Heart left ventricle (tissue), 16 donors: ENCODE measurements around the gene ARPC2. TPM values are rescaled to one million over a fixed set of nuclear protein-coding genes. Genes with fewer than 3 reads are reported as not detected.

Source experiments
- ATAC-seq, 4 donors: fragments of 200-7000 bp; cut with Tn5 transposase; one replicate each; pipeline ENCODE4 v1.9.1; 2020 to 2022; ENCODE audit warnings: moderate library complexity in 4 of 4, mild to moderate bottlenecking in 3 of 4, moderate number of reproducible peaks in 1 of 4
- DNase-seq, 5 donors: peaks; one replicate each; pipeline ENCODE4 v3.0.0-alpha.2; 2020
- H3K27ac ChIP-seq, 12 donors: fragments of 200-600 bp; sonication (generic) in 4 of 12; one replicate each; pipeline versions ENCODE4 v1.5.0 to v1.8.0; 2016 to 2022; ENCODE audit warnings: mild to moderate bottlenecking in 2 of 12
- H3K27me3 ChIP-seq, 9 donors: fragments of 200-600 bp; sonication (generic) in 2 of 9; one replicate each; pipeline versions ENCODE4 v1.5.1 to v1.8.0; 2016 to 2022; ENCODE audit warnings: mild to moderate bottlenecking in 3 of 9
- H3K36me3 ChIP-seq, 9 donors: fragments of 200-600 bp; sonication (generic) in 2 of 9; one replicate each; pipeline versions ENCODE4 v1.5.0 to v1.8.0; 2018 to 2022; ENCODE audit warnings: mild to moderate bottlenecking in 2 of 9
- H3K4me1 ChIP-seq, 12 donors: fragments of 200-600 bp; sonication (generic) in 4 of 12; one replicate each; pipeline versions ENCODE4 v1.5.0 to v1.8.0; 2016 to 2022; ENCODE audit warnings: mild to moderate bottlenecking in 3 of 12
- H3K4me3 ChIP-seq, 12 donors: fragments of 200-600 bp; sonication (generic) in 4 of 12; one replicate each; pipeline versions ENCODE4 v1.5.0 to v1.8.0; 2017 to 2022; ENCODE audit warnings: mild to moderate bottlenecking in 9 of 12, moderate library complexity in 4 of 12
- H3K9me3 ChIP-seq, 12 donors: fragments of 200-600 bp; sonication (generic) in 4 of 12; one replicate each; pipeline versions ENCODE4 v1.5.0 to v1.8.0; 2016 to 2022; ENCODE audit warnings: mild to moderate bottlenecking in 1 of 12
- POLR2A ChIP-seq, 2 donors: fragments of 450-650 bp; IDR thresholded peaks; one replicate each; pipeline ENCODE4 v1.6.1; 2017; ENCODE audit warnings: antibody characterized with exemption in 2 of 2, mild to moderate bottlenecking in 2 of 2, moderate library complexity in 2 of 2
- WGBS, 4 donors: extraction: QIAGEN DNeasy Blood & Tissue Kit in 2 of 4; methylation state at CpG; one replicate each; pipeline versions ENCODE4 v1.1.5 to v1.1.7; 2013 to 2018; 5-methylcytosine and 5-hydroxymethylcytosine counted together
- intact Hi-C, 10 donors: fragments of 100-400 bp; cut with DNase I; formaldehyde crosslinking; loops; one replicate each; pipeline versions ENCODE4 v1.11.1 to v1.14.2; 2022
- polyA plus RNA-seq, 2 donors: library from polyadenylated mRNA; stranded (reverse); fragments of 200-250 nt; gene quantifications; one replicate each; pipeline ENCODE4 v1.2.3, GENCODE V29; 2013
- total RNA-seq, 9 donors: library from RNA; depleted of rRNA in 2 of 9; stranded (reverse); fragments of >200 nt in 2 of 9; fragmentation: NEBNext Ultra II Directional in 3 of 9; extraction: Animal tissue kit (Norgen Biotek cat#: 25700) in 3 of 9; gene quantifications; one replicate each; pipeline versions ENCODE4 v1.1.0 to v1.2.4, GENCODE V29; 2016 to 2023
- TF ChIP-seq, protein P1 (sequence below), 12 donors: fragments of 200-600 bp; sonication (generic) in 4 of 12; IDR thresholded peaks; one replicate each; pipeline versions ENCODE4 v1.5.0 to v1.8.0; 2018 to 2022; ENCODE audit warnings: antibody characterized with exemption in 12 of 12, mild to moderate bottlenecking in 5 of 12
- donor health status: ischemic (EF 13 %, LVEDD 7.1; RV severe dilation, severe dysfunction).
- donor health status: healthy with polysubstance abuse.
- donor health status: DM: no; HTN: yes; CAD: no.
- donor health status: DM: no; HTN: no; CAD: no.
- donor health status: ischemic (EF 25% LVEDD 6.9; RV normal size, moderate dysfunction).
- donor health status: ischemic (EF 25% LVEDD 5.7; RV mildly dilated, moderate dysfunction).
- donor health status: healthy.
- donor health status: DM: yes; HTN: yes; CAD: no.
- donor health status: ischemic (EF 35%, LVEDD 5.7; RV mildly dilated, moderate dysfunction).
- donor health status: nonischemic (EF 11% LVEDD 7.7; RV severe dilation, severe dysfunction).
- donor health status: DM: yes; HTN: yes; CAD: no.
- donor health status: PGD.
- donor health status: ischemic (EF 29% LVEDD 5.4; RV normal size, mild dysfunction).
- donor health status: nonischemic (EF 23%, LVEDD 6.1; RV moderate dilation, normal function).

The ARPC2 gene
- total and polyA plus RNA-seq, 11 donors: 64.9 to 278 (median 139) TPM

DNA sequence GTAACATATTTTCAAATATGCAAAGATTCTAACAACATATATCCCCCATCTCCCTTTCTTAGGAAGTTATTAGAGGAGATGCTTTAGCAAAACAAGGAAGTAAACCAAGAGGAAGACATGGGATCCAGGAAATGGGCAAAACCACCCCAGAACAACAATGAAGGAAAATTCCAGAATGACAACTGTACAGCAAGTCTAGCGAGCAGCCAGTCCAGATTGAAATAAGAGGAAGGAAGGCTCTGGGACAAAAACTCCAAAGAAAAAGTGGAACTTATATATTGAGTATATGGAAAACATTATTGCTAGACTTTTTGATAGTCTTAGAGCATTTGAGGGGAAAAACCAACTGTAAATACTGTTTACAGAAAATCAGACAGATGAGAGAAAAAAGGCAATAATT is 2.9 kb upstream of the ARPC2 start:
- Histone ChIP-seq H3K9me3 (peaks cover 0 to 5% (median 0%) of the 10 kb centered on the region in 12 donors), H3K4me1 (peaks cover 0 to 28% (median 14%) of the 10 kb centered on the region in 12 donors), H3K4me3 (no peak overlapping the region), H3K27me3 (no peaks in the 10 kb centered on the region), H3K36me3 (peaks cover 0 to 3% (median 0%) of the 10 kb centered on the region in 9 donors), H3K27ac (no peak overlapping the region)
- WGBS, 4 donors: 77 to 89% (median 81%) methylated on average over 1 of the region's 1 CpG
- DNase-seq (no peak), ATAC-seq (no peak)
- intact Hi-C loops: loop anchor here in 2 of 10 donors (2.0 to 10.0 kb wide), 2 partner anchors 51 to 73 kb away; partner anchors contain the start of gene GPBAR1 (in 1 of the 2)
- TF ChIP-seq, protein P1, sequence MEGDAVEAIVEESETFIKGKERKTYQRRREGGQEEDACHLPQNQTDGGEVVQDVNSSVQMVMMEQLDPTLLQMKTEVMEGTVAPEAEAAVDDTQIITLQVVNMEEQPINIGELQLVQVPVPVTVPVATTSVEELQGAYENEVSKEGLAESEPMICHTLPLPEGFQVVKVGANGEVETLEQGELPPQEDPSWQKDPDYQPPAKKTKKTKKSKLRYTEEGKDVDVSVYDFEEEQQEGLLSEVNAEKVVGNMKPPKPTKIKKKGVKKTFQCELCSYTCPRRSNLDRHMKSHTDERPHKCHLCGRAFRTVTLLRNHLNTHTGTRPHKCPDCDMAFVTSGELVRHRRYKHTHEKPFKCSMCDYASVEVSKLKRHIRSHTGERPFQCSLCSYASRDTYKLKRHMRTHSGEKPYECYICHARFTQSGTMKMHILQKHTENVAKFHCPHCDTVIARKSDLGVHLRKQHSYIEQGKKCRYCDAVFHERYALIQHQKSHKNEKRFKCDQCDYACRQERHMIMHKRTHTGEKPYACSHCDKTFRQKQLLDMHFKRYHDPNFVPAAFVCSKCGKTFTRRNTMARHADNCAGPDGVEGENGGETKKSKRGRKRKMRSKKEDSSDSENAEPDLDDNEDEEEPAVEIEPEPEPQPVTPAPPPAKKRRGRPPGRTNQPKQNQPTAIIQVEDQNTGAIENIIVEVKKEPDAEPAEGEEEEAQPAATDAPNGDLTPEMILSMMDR (IDR thresholded peaks at IDR 0.05): no peak
- no peak for TF ChIP-seq POLR2A (IDR thresholded peaks at IDR 0.05)

DNA sequence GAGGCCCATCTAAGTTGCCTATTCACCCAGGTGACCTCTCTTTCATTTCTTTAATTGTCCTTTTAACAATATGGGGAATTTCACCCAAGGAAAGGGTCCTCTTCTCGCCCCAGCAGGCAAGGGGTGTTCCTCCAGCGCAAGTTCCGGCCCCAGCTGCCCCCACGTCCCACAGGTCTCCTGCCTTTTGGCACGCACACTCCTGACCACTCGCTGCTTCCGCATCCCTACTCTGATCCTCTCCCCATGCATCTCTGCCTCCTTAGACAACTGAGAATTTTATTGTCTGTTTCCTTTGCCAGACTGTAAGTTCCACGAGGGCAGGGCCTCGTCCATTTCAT is 684 bp upstream of the ARPC2 start:
- intact Hi-C loops: loop anchor here in 5 of 10 donors (2.0 to 10.0 kb wide), 6 partner anchors 41 to 181 kb away; partner anchors contain the start of genes AAMP (in 1 of the 5), CTDSP1 (in 1 of the 5), GPBAR1 (in 1 of the 5) and PNKD (in 1 of the 5)
- Histone ChIP-seq H3K27ac (peak overlapping the region; percentile 84 to 98 (median 96)), H3K27me3 (no peaks in the 10 kb centered on the region), H3K4me3 (peak overlapping the region; percentile 38 to 99 (median 96)), H3K9me3 (no peaks in the 10 kb centered on the region), H3K4me1 (peaks cover 0 to 50% (median 35%) of the 10 kb centered on the region in 12 donors), H3K36me3 (peaks cover 0 to 25% (median 0%) of the 10 kb centered on the region in 9 donors)
- TF ChIP-seq, protein P1 (IDR thresholded peaks at IDR 0.05): no peak
- no peak for TF ChIP-seq POLR2A (IDR thresholded peaks at IDR 0.05)
- peak in 4 of 5 donors; percentile 35 to 64 (median 43) for DNase-seq
- peak in 3 of 4 donors; percentile 10 to 21 (median 19) for ATAC-seq
- WGBS, 4 donors: 28 to 52% (median 43%) methylated on average over 9 of the region's 9 CpGs

DNA sequence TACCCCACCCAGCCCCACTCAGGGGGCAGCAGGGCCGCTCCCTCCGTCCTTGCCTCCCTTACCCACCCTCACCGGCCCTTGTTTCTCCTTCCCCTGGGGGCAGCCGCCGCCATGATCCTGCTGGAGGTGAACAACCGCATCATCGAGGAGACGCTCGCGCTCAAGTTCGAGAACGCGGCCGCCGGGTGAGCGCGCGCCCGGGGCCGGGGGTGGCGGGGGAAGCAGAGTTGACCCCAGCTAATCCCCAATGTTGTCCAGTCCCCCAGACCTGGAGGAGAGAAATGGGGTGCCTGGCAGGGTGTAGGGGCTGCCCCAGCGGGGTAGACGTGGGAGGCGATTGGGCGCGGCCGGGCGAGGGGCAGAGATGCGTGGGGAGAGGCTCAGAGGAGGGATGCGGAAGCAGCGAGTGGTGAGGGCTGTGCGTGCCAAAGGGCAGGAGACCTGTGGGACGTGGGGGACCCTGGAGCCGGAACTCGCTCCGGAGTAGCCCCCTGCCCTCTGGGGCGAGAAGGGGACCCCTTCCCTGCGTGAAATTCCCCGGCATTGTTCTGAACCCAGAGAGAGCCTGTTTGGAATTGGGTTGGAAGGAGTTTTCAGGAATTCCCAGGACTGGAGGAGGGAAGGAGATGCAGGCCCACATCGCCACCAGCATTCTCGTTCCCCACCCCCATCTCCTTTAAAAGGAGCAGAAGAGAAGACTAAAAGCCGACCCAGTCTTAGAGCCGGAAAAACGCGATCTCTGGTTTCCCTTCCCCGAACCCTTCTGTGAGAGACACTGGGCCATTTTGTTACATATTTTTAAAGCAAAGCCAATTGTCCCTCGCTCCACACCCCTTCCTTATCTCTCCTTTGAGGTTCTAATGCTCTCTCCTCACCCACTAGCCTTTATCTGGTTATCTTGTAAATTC is 625 bp downstream of the ARPC2 start:
- Histone ChIP-seq H3K27me3 (no peaks in the 10 kb centered on the region), H3K27ac (peak overlapping the region; percentile 84 to 98 (median 96)), H3K4me3 (peak overlapping the region; percentile 62 to 99 (median 96)), H3K36me3 (peaks cover 0 to 38% (median 8%) of the 10 kb centered on the region in 9 donors), H3K4me1 (peaks cover 0 to 63% (median 47%) of the 10 kb centered on the region in 12 donors), H3K9me3 (no peaks in the 10 kb centered on the region)
- 0 to 1% (median 1%) methylated on average over 23 to 47 of the region's 47 CpGs for WGBS, 4 donors
- DNase-seq: peak; percentile 59 to 85 (median 67)
- intact Hi-C loops: loop anchor here in 5 of 10 donors (1.0 to 10.0 kb wide), 7 partner anchors 40 to 180 kb away; partner anchors contain the start of genes AAMP (in 1 of the 5), CTDSP1 (in 1 of the 5), GPBAR1 (in 1 of the 5) and PNKD (in 1 of the 5)
- TF ChIP-seq POLR2A (IDR thresholded peaks at IDR 0.05): no peak
- TF ChIP-seq, protein P1 (IDR thresholded peaks at IDR 0.05): no peak
- ATAC-seq: peak; percentile 29 to 71 (median 64)
